GM12878 (cell line): ENCODE measurements around the gene DNAAF3. TPM values are rescaled to one million over a fixed set of nuclear protein-coding genes. Genes with fewer than 3 reads are reported as not detected.

ENCODE experiments used
- ATAC-seq: fragments of 200-7000 bp; cut with Tn5 transposase; 3 replicates; pipeline ENCODE4 v1.9.1; 2020; ENCODE audit warnings: mild to moderate bottlenecking, moderate library complexity
- BruUV-seq: library from RNA; stranded (reverse); fragments of 400-500 nt; replicated peaks from 2 replicates; lab custom pipeline; 2021; lab: Mats Ljungman, UMichigan
- CTCF ChIA-PET: fragments of 300-600 bp; sonication (Branson Sonifier 250); formaldehyde crosslinking; extraction: SDS; loops from one replicate; lab custom pipeline; 2021; ENCODE audit warnings: inconsistent platforms; lab: Yijun Ruan, JAX
- POLR2A ChIA-PET: fragments of 350-600 bp; formaldehyde crosslinking; extraction: SDS; loops from one replicate; lab custom pipeline; 2021; ENCODE audit warnings: inconsistent platforms; lab: Charles Lee
- RAD21 ChIA-PET: fragments of 300-600 bp; sonication (Branson Sonifier 250); formaldehyde crosslinking; loops from one replicate; lab custom pipeline; 2023; ENCODE audit warnings: antibody characterized with exemption; ENCODE audit not compliant: unreplicated experiment; lab: Charles Lee
- SMC1A ChIA-PET: fragments of 300-600 bp; sonication (Branson Sonifier 250); formaldehyde crosslinking; loops from one replicate; lab custom pipeline; 2023; ENCODE audit not compliant: unreplicated experiment, uncharacterized antibody; lab: Charles Lee
- DNase-seq: peaks from one replicate; pipeline ENCODE4 v3.0.0-alpha.2; 2011; ENCODE audit warnings: low read depth, low spot score
- FAIRE-seq: peaks from 3 replicates; lab custom pipeline; 2011; peaks lifted over from hg19 to GRCh38; lab: Jason Lieb, UNC
- H2AFZ ChIP-seq: 2 replicates; pipeline ENCODE4 v1.6.0; 2011; ENCODE audit warnings: low read depth, low read length, control low read depth; ENCODE audit not compliant: control insufficient read depth
- H3K27ac ChIP-seq: 2 replicates; pipeline ENCODE4 v1.5.1; 2011; ENCODE audit warnings: control low read depth; ENCODE audit not compliant: control insufficient read depth, insufficient read depth
- H3K27me3 ChIP-seq, 2 experiments: replicated peaks in 1 of 2; 2 replicates each; pipeline versions ENCODE4 v1.6.0 to v1.6.1; 2011; ENCODE audit warnings: low read length in 1 of 2; ENCODE audit not compliant: control insufficient read depth in 2 of 2, insufficient read depth in 2 of 2
- H3K36me3 ChIP-seq, 2 experiments: 2 replicates each; pipeline ENCODE4 v1.5.1; 2011; ENCODE audit warnings: low read length in 1 of 2; ENCODE audit not compliant: control insufficient read depth in 2 of 2, insufficient read depth in 2 of 2
- H3K4me1 ChIP-seq: 2 replicates; pipeline ENCODE4 v1.6.1; 2011; ENCODE audit warnings: mild to moderate bottlenecking, low read length, moderate library complexity, mixed read lengths; ENCODE audit not compliant: control insufficient read depth, insufficient read depth
- H3K4me2 ChIP-seq: 2 replicates; pipeline ENCODE4 v1.6.0; 2011; ENCODE audit warnings: control low read depth; ENCODE audit not compliant: control insufficient read depth, insufficient read depth
- H3K4me3 ChIP-seq: fragments of 200-600 bp; sonication (generic); 2 replicates; pipeline ENCODE4 v1.5.1; 2016
- H3K79me2 ChIP-seq: 2 replicates; pipeline ENCODE4 v1.6.0; 2011; ENCODE audit warnings: low read length; ENCODE audit not compliant: control insufficient read depth, insufficient read depth
- H3K9ac ChIP-seq: 2 replicates; pipeline ENCODE4 v1.8.0; 2011; ENCODE audit warnings: low read length, control low read depth, mixed read lengths; ENCODE audit not compliant: control insufficient read depth, insufficient read depth
- H3K9me3 ChIP-seq: replicated peaks from 3 replicates; pipeline ENCODE4 v1.5.1; 2011; ENCODE audit warnings: mild to moderate bottlenecking, low read length; ENCODE audit not compliant: control insufficient read depth, insufficient read depth
- H4K20me1 ChIP-seq: 2 replicates; pipeline ENCODE4 v1.6.0; 2011; ENCODE audit not compliant: control insufficient read depth, insufficient read depth
- CBFB ChIP-seq: IDR thresholded peaks from 2 replicates; pipeline ENCODE4 v1.6.1; 2016; ENCODE audit warnings: antibody characterized with exemption, low read depth
- E2F4 ChIP-seq: IDR thresholded peaks from 2 replicates; pipeline ENCODE4 v1.6.1; 2012; ENCODE audit warnings: low read depth, low read length, improper control_type of control experiment
- MTA3 ChIP-seq: IDR thresholded peaks from 2 replicates; pipeline ENCODE4 v1.6.1; 2012; ENCODE audit warnings: low read length, inconsistent platforms, borderline replicate concordance
- NKRF ChIP-seq: fragments of 450-650 bp; conservative IDR thresholded peaks from 2 replicates; pipeline ENCODE4 v1.6.1; 2017; ENCODE audit warnings: mild to moderate bottlenecking, moderate library complexity
- RAD21 ChIP-seq: IDR thresholded peaks from 2 replicates; pipeline ENCODE4 v1.6.1; 2011; ENCODE audit warnings: mild to moderate bottlenecking, low read depth, low read length, moderate library complexity; ENCODE audit not compliant: insufficient read depth
- RCOR1 ChIP-seq: conservative IDR thresholded peaks from 2 replicates; pipeline ENCODE4 v1.6.1; 2012; ENCODE audit warnings: low read depth, low read length, improper control_type of control experiment
- RUNX3 ChIP-seq: IDR thresholded peaks from 2 replicates; pipeline ENCODE4 v1.6.1; 2012; ENCODE audit warnings: low read length, inconsistent platforms
- SIN3A ChIP-seq: IDR thresholded peaks from 2 replicates; pipeline ENCODE4 v1.6.1; 2012; ENCODE audit warnings: low read depth, low read length, improper control_type of control experiment
- SIX5 ChIP-seq: IDR thresholded peaks from 2 replicates; pipeline ENCODE4 v1.6.1; 2011; ENCODE audit warnings: mild to moderate bottlenecking, low read depth, low read length, moderate library complexity; ENCODE audit not compliant: severe bottlenecking
- SMARCA5 ChIP-seq: fragments of 450-650 bp; IDR thresholded peaks from 2 replicates; pipeline ENCODE4 v1.6.1; 2017; ENCODE audit warnings: mild to moderate bottlenecking
- TCF12 ChIP-seq: IDR thresholded peaks from 2 replicates; pipeline ENCODE4 v1.6.1; 2011; ENCODE audit warnings: low read depth, mild to moderate bottlenecking, low read length
- USF2 ChIP-seq: IDR thresholded peaks from 2 replicates; pipeline ENCODE4 v1.6.1; 2011; ENCODE audit warnings: low read depth, low read length, improper control_type of control experiment, borderline replicate concordance
- WGBS: methylation state at CpG from one replicate; pipeline ENCODE4 v1.1.6; 2016; ENCODE audit warnings: low lambda C conversion rate; ENCODE audit not compliant: insufficient replicate concordance, insufficient coverage; ENCODE audit errors: missing lambda C conversion rate; 5-methylcytosine and 5-hydroxymethylcytosine counted together
- in situ Hi-C: fragments of 300-500 bp; cut with MboI; formaldehyde crosslinking; loops from 9 replicates; pipeline ENCODE4 v1.14.3; 2018; ENCODE audit warnings: mixed read lengths
- intact Hi-C: fragments of 100-400 bp; cut with micrococcal nuclease; formaldehyde crosslinking; loops from one replicate; pipeline ENCODE4 v1.14.2; 2022; ENCODE audit not compliant: unreplicated experiment
- polyA plus RNA-seq, 11 experiments: library from polyadenylated mRNA; depleted of rRNA in 4 of 11; unstranded in 6 of 11; stranded (reverse) in 5 of 11; fragments of >200 nt; fragmentation: Nextera tagmentation in 4 of 11; fragmentation: Illumina TruSeq in 1 of 11; extraction: Ambion mirVana in 4 of 11; extraction: Trizol in 1 of 11; gene quantifications; 1 replicate in 1 of 11; 2 replicates in 10 of 11; pipeline versions ENCODE4 v1.2.1 to v1.2.3, GENCODE V29; 2011 to 2016; ENCODE audit warnings: inconsistent platforms in 2 of 11, missing spikeins in 2 of 11, low read depth in 1 of 11
- total RNA-seq, 4 experiments: library from RNA; depleted of rRNA in 3 of 4; stranded (reverse); fragments of >200 nt in 3 of 4; fragmentation: Illumina TruSeq in 1 of 4; extraction: Trizol in 1 of 4; gene quantifications; 2 replicates each; pipeline versions ENCODE4 v1.2.1 to v1.2.3, GENCODE V29; 2013 to 2021

The DNAAF3 gene
- total and polyA plus RNA-seq, 10 of the 15 experiments (the other 5 are each of a cell fraction or from before 2014, with no cell fraction given), result not detected

GRCh38 chr19:55206664-55207500 lies 40.5 kb upstream of the DNAAF3 start:
- TF ChIP-seq SIN3A (no peak), SIX5 (no peak), E2F4 (no peak), RAD21 (no peak), RCOR1 (no peak), RUNX3 (no peak), USF2 (no peak), MTA3 (no peak), TCF12 (no peak), NKRF (no peak), SMARCA5 (no peak), CBFB (no peak)
- TF ChIP-seq, all 136 proteins: peak for 0
- FAIRE-seq, result no peak
- 35% methylated on average over 29 of the region's 29 CpGs for WGBS
- CTCF ChIA-PET, result interaction anchor here (0.8 to 1.1 kb wide), 2 partner anchors 17 to 66 kb away, joined by 3 to 4 read pairs; no protein-coding TSS in a partner anchor
- SMC1A ChIA-PET, result no interaction called here
- Histone ChIP-seq H3K9me3 (no peaks in the 10 kb centered on the region), H3K36me3 (no peaks in the 10 kb centered on the region), H3K27me3 (no peaks in the 10 kb centered on the region), H3K4me3 (no peak overlapping the region), H3K4me2 (no peak overlapping the region), H3K4me1 (no peaks in the 10 kb centered on the region), H2AFZ (no peak overlapping the region), H4K20me1 (no peaks in the 10 kb centered on the region), H3K9ac (no peak overlapping the region), H3K27ac (no peak overlapping the region), H3K79me2 (no peaks in the 10 kb centered on the region)
- no peak for DNase-seq
- in situ Hi-C loops, result no loop called here
- RAD21 ChIA-PET, result no interaction called here
- peak; percentile 83 for ATAC-seq
- POLR2A ChIA-PET, result no interaction called here
- no TSS peak for BruUV-seq
- intact Hi-C loops, result no loop called here
